GM06990 (cell line): ENCODE measurements around the gene MYH16.

ENCODE experiments used
- DNase-seq: peaks from one replicate; pipeline ENCODE4 v3.0.0-alpha.2; 2011; ENCODE audit not compliant: insufficient read length; ENCODE audit errors: extremely low read depth
- H3K27me3 ChIP-seq: replicated peaks from 2 replicates; pipeline ENCODE4 v1.6.0; 2011; ENCODE audit warnings: low read length; ENCODE audit not compliant: control insufficient read depth, insufficient read depth
- H3K36me3 ChIP-seq: 2 replicates; pipeline ENCODE4 v1.5.1; 2011; ENCODE audit warnings: low read length; ENCODE audit not compliant: control insufficient read depth, insufficient read depth
- H3K4me3 ChIP-seq: replicated peaks from 2 replicates; pipeline ENCODE4 v1.5.1; 2011; ENCODE audit warnings: low read depth, mild to moderate bottlenecking, control low read depth, low read length
- TF ChIP-seq, protein P1 (sequence below): IDR thresholded peaks from 2 replicates; pipeline ENCODE4 v1.5.1; 2011; ENCODE audit warnings: low read length, control low read depth, mild to moderate bottlenecking, inconsistent platforms; ENCODE audit not compliant: insufficient read depth, poor library complexity, severe bottlenecking

The MYH16 gene

DNA sequence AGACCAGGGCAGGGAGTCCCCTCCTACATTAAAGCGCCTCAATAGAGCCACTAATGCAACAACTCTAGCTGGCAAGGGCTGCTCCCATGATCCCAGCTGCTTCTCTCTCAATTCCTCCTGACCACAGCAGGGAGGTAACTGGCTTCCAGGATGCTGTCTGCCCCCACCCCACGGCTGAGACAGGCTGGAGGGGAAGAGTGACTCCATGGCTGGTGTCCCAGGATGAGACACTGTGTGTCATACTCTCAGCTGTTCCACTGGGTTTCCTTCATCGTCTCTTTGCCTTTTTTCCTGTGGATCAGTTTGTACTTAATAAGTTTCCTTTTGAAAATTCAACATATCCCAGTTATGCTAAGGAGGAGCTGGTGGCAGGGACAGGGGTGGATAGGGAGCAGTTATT, 27.7 kb upstream of the MYH16 start:
- H3K4me3 ChIP-seq = no peak overlapping the region
- TF ChIP-seq, protein P1, sequence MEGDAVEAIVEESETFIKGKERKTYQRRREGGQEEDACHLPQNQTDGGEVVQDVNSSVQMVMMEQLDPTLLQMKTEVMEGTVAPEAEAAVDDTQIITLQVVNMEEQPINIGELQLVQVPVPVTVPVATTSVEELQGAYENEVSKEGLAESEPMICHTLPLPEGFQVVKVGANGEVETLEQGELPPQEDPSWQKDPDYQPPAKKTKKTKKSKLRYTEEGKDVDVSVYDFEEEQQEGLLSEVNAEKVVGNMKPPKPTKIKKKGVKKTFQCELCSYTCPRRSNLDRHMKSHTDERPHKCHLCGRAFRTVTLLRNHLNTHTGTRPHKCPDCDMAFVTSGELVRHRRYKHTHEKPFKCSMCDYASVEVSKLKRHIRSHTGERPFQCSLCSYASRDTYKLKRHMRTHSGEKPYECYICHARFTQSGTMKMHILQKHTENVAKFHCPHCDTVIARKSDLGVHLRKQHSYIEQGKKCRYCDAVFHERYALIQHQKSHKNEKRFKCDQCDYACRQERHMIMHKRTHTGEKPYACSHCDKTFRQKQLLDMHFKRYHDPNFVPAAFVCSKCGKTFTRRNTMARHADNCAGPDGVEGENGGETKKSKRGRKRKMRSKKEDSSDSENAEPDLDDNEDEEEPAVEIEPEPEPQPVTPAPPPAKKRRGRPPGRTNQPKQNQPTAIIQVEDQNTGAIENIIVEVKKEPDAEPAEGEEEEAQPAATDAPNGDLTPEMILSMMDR = no peak
- no peaks in the 10 kb centered on the region for H3K36me3 ChIP-seq
- DNase-seq = no peak
- no peaks in the 10 kb centered on the region for H3K27me3 ChIP-seq

DNA sequence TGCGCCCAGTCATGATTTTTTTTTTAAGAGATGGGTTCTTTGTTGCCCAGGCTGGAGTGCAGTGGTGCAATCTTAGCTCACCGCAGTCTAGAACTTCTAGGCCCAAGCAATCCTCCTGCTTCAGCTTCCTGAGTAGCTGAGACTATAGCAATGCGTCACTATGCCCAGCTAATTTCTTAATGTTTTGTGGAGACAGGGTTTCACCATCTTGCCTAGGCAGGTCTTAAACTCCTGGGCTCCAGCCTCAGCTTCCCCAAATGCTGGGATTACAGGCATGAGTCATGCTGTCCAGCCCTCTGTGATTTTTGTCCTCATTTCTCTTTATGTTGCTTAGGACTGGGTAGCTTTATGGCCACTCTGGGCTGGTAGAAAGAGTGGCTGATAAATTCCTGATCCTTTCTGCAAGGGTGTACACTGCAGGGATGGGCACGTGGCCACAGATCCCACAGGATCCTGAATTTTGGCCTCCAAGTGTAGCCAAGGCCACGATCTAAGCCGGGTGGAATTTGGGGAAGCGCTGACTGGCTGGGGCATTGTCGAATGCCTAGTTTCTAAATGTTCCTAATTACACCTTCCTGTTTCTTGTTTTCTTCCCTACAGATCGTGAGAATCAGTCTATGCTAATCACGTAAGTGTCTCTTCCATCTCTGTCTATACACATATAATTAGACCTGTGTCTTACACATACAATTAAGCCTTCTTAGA, 24.1 kb upstream of the MYH16 start:
- H3K4me3 ChIP-seq = no peak overlapping the region
- H3K36me3 ChIP-seq = no peaks in the 10 kb centered on the region
- DNase-seq = no peak
- H3K27me3 ChIP-seq = no peaks in the 10 kb centered on the region
- TF ChIP-seq, protein P1 = no peak

DNA sequence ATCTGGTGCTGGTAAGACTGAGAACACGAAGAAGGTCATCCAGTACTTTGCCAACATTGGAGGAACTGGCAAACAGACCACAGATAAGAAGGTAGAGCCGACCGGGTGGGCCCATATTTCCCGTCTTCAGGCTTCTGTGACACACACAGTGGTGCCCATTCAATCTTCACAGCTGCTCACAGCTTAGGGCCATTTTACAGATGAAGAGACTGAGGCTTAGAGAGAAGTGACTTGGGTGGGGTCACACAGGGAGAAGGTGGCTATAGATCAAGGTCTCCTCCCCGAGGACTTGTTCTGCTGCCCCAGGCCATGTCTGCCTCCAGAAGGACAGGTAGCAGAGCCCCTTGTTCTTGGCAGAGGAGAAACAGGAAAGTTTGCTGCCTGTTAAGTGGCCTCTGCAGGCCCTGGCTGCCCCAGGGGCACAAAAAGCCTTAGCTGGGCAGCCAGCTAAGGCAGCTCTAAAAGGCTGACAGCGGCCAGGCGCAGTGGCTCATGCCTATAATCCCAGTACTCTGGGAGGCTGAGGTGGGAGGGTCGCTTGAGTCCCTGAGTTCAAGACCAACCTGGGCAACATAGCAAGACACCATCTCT, 22.6 kb upstream of the MYH16 start:
- Histone ChIP-seq H3K27me3 (no peaks in the 10 kb centered on the region), H3K36me3 (no peaks in the 10 kb centered on the region), H3K4me3 (no peak overlapping the region)
- no peak for DNase-seq
- TF ChIP-seq, protein P1 = no peak

DNA sequence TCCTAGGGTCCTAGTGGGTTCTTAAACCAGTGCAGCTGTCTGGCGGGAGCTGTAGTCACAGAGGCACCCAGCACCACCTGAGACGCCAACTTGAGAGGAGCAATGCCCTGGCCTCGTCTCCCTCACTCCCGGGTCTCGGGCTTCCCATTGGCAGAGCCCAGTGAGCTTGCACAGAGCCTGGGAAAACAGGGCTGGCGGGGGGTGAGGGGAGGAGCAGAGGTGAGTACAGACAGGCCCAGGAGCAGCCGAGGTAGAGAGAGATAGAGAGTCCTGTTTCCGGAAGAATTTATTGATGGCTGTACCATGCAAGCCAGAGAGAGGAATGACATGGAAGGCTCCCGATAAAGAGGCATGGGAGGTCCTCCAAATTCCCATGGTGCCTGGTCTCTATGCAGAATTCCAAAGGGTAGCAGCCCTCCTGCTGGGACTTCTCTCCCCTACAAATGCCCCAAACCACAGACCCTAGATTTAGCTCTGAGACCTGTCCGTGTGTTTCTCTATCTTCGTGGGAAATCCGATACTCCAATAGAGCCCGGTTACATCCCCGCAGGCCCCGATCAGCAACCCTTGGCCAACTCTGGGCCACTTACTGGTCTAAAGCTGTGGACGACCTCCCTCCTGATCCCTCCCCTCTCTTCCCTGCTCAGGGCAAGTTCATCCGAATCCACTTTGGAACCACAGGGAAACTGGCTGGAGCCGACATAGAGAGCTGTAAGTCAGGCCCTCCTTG, 20.3 kb upstream of the MYH16 start:
- no peaks in the 10 kb centered on the region for H3K36me3 ChIP-seq
- no peak for DNase-seq
- TF ChIP-seq, protein P1 = no peak
- H3K27me3 ChIP-seq = no peaks in the 10 kb centered on the region
- H3K4me3 ChIP-seq = no peak overlapping the region

DNA sequence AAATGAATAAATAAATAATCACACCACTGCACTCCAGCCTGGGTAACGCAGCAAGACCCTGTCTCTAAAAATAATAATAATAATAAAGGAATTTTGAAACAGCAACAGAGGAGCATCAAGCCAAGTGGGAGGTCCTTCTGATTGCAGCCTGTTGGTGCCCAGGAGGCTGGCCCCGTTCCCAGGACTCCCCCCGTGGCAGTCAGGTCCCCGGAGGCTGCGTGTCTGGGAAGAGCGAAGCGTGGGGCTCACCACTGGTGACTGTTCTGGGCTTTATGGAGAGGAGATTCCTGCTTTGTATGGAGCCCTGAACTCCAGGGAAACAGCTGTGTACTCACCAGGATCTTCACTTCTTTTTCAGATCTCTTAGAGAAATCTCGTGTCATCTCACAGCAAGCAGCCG, 19.3 kb upstream of the MYH16 start:
- Histone ChIP-seq H3K4me3 (no peak overlapping the region), H3K36me3 (no peaks in the 10 kb centered on the region), H3K27me3 (no peaks in the 10 kb centered on the region; the same call in 1 of the 2 replicates)
- DNase-seq = no peak
- TF ChIP-seq, protein P1 = no peak
